HG02588 (cell line): ENCODE measurements around the gene GPR152.
A peak's percentile ranks its signal among the peaks of the same experiment; 100 is the strongest.
"Not testable (repeated sequence)": the region's sequence is repeated elsewhere in the genome, so short reads cannot be mapped to it uniquely, and the experiment has no call there.

Experiments
- ATAC-seq: cut with Tn5 transposase; IDR thresholded peaks from one replicate; pipeline ENCODE4 v1.9.1; 2021; ENCODE audit warnings: mild to moderate bottlenecking, moderate library complexity; ENCODE audit not compliant: unreplicated experiment

Gene GPR152

GRCh38 chr11:67489885-67490726 is 37.6 kb upstream of the GPR152 start:
- ATAC-seq = no peak

GRCh38 chr11:67489203-67489884 is 36.8 kb upstream of the GPR152 start:
- ATAC-seq = no peak

GRCh38 chr11:67486481-67487195 is 34.1 kb upstream of the GPR152 start:
- peak; percentile 38 for ATAC-seq

DNA sequence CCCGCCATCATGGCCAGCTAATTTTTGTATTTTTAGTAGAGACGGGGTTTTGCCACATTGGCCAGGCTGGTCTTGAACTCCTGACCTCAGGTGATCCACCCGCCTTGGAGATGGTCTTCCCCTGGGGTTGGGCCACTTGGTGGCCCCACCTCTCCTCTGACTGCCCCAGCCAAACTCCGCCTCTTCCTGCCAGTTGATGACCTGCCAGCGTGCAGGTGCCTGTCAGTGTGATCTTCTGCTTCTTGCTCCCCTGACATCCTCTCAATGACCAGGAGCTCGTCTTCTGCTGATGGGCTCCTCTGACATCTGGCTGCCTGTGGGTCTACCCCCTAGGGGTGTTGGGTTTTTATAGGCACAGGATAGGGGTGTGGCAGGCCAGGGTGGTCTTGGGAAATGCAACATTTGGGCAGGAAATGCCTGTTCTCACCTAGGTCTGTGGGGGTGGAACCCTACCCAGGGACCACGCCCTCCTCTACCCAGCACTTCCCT is 33.4 kb upstream of the GPR152 start:
- ATAC-seq = not testable (repeated sequence)

GRCh38 chr11:67484847-67485311 is 32.4 kb upstream of the GPR152 start:
- ATAC-seq = no peak

DNA sequence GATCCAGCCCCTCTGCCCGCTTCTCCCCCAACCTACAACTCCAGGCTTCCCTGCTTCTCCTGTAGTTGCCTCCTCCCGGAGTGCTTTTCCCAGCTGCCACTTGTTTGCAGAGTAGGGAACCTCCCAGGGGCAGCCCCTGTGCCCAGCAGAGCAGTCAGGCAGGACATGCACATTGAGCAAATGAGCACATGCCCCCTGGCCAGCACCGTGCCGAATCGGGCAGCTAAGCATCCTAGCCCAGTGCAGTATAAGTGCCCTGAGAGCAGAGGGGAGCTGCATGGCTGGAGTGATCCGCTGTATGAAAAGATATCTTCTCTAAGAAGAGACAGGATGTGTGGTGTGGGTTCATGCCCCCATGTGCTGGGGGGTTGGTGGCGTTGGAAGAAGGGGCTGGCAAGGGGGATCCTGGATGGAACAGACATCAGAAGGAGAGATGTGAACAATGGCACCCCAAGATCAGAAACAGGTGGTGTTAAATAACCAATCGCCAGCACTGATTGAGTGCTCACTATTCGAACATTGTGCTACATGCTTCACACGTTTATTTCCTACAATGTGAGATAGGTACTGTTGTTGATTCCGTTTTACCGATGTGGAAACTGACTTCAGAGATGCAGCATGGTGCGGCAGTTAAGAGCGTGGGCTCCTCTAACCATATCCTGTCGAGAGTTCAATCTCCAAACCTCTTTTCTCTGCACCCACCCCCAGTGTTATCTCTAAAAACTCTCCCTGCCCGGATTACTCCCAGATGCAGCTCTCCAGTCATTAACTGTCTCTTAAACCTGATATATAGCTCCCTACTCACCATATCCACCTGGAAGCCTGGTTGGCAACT is 31.5 kb upstream of the GPR152 start:
- ATAC-seq = no peak

DNA sequence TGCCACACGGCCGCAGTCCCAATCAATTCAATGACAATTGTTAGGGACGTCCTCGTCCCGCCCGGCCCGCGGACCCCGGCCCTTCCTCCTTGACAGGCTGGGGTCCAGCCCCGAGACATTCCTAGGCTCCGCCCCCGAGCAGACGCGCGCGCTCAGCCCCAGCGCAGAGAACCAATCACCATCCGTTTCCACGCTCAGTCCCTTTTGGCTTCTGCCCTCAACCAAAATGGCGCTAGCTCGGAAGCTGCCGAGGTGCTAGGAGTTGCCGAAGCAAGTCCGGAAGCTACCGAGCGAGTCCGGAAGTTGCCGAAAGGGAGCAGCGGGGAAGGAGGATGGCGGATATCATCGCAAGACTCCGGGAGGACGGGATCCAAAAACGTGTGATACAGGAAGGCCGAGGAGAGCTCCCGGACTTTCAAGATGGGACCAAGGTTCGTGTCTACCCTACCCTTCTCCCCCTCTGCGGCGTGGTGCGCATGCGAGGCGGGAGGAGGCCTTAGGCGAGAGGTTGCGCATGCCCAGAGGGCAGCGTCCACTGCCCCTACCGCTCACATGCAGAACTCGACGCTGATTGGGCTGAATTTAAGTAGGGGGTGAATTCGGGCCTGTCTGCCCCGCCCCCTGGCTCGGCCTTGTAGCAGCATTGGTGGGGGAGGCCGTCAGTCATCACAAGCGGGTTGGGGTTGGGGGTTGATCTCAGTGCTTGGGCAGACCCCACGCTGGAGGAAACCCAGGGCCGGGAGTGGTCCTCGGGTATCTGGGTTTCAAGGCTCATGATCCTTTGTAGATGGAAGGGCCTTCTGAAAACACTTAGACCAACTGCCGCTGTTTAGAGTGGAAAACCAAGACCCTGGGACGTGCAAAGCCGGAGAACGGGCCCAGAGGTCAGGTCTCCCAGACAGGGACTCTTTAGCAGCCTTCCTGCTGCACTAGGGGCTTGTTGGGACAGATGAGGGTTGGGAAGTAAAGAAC is 30.6 kb upstream of the GPR152 start, which contains the start of gene AIP:
Gene AIP (plus strand): TSS at position 200 of the 972 bp plus-strand sequence. CDS start 133 bp downstream, at position 333.
- ATAC-seq = peak; percentile 62

DNA sequence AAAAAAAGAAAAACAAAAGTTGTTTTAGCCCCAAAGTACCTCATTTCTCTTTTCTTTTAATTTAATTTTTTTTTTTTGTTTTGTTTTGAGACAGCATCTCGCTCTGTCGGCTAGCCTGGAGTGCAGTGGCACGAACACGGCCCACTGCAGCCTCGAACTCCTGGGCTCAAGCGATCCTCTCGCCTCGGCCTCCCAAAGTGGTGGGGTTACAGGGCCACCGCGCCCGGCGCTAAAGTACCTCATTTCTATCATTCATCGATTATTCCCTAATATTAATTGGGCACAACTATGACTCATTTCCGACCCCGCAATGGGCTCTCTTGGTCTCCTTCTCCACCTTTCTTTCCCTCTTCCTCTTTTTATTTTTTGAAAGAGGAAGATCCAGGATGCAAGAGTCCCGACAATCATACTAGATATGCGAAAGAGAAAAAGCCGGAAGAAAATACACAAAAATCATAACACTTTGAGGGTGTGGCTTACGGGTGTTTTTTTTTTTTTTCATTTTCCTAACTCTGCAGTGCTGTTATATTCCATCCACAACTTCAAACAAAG is 29.8 kb upstream of the GPR152 start:
- no peak for ATAC-seq

GRCh38 chr11:67477344-67478050 is 25.0 kb upstream of the GPR152 start:
- not testable (repeated sequence) for ATAC-seq

- ATAC-seq = not testable (repeated sequence)
Observed at GRCh38 chr11:67476692-67477091, 24.2 kb upstream of the GPR152 start.

- ATAC-seq = no peak
Observed at GRCh38 chr11:67472882-67473281, 20.4 kb upstream of the GPR152 start.

DNA sequence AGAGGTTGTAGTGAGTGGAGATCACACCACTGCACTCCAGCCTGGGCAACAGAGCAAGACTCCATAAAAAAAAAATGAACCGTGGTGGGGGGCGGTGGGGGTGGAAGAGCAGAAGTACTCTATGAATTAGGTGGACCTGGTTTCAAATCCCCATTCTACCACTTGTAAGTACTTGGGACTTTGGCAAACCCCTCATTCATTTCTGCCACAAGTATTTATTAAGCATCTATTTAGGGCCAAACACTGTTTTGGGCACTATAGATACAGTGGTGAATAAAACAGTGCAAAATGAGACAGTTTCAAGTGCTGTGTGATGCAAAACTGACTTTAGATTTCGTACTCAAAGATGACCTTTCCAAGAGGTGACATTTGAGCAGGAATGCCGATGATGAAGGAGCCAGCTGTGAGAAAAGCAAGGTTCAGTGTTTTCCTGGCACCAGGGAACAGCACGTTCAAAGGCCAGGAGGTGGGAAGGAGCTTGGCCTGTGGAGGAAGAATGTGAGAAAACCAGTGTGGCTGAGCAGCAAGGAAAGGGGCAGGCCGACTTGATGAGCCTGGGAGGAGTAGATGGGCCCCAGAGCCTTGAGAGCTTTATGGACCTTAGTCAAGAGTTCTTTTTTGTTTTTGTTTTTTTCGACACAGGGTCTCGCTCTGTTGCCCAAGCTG is 17.9 kb upstream of the GPR152 start:
- no peak for ATAC-seq

DNA sequence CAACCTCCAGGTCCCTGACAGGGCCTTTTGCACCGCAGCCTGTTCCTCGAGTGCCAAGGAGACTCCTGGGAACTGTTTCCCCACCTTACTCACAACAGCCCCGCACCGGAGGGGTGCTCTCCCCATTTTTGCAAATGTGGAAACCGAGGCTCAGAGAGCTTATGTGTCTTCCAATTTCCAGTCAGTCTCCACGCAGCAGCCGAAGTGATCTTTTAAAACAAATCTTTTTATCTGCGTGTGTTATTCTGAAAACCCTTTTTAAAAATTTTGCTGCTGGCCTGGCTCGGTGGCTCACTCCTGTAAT is 16.9 kb upstream of the GPR152 start:
- ATAC-seq = no peak

DNA sequence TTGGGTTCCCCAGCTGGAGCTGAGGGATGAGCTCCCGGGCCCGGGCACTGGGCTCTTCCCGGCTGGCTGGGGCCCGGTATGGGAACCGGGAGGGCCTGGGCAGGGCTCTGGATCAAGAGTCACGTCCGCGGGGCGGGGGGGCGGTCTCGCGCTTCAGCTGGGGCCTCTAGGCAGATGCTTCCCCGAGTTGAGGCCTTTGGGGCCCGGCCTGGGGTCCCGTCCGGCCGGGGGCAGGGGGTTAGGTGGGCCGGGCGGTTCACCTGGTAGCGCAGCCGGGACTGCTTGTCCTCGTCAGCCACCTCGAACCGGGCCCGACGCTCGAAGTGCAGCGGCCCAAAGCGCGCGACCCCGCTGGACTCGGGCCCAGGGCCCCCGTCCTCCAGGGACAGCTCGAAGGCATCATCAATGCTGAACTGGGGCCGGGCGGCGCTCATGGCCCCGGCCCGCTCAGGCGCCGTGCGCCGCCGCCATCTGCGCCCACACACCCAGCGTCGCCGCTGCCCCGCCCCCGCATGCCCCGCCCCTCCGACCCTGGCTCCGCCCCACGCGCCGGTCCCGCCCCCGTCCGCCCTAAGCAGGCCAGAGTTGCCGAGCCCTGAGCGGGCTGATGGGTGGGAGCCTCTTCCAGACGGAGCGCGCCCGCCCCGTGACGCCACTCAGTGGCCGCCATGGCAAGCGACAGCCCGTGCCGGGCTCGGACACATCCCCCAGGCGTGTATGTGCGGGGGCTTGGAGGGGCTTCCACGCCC is 16.4 kb upstream of the GPR152 start, which contains the start of gene TMEM134:
Gene TMEM134 (minus strand): TSS at position 493 of the 749 bp plus-strand sequence. CDS start 59 bp downstream, at position 434.
- ATAC-seq = peak; percentile 68

GRCh38 chr11:67468456-67468758 is 15.9 kb upstream of the GPR152 start:
- no peak for ATAC-seq

DNA sequence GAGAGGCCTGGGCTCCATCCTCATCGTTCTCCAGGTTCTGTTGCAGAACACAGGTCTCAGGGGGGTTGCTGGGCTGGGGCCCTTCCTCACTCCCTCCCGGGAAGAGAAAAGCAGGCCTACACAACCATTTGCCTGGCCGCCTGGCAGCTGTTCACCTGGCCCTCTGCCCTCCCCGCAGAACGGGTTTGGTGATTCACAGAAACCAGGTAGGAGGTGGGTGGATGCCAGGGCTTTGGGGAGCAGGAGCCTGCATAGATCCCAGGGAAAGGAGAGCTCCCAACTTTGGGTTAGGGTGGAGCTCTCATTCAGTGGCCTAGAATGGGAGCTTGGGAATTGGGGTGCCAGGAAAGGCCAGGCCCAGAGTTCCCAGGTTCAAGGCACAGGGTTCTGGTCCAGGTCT is 15.5 kb upstream of the GPR152 start:
- no peak for ATAC-seq
